Measurements from ENCODE around the gene SIPA1L3. TPM values are rescaled to one million over a fixed set of nuclear protein-coding genes. Genes with fewer than 3 reads are reported as not detected.

The SIPA1L3 gene
- total and polyA plus RNA-seq, 10 of the 15 experiments (the other 5 are each of a cell fraction or from before 2014, with no cell fraction given), result 0.24 to 66.2 (median 19.1) TPM

DNA sequence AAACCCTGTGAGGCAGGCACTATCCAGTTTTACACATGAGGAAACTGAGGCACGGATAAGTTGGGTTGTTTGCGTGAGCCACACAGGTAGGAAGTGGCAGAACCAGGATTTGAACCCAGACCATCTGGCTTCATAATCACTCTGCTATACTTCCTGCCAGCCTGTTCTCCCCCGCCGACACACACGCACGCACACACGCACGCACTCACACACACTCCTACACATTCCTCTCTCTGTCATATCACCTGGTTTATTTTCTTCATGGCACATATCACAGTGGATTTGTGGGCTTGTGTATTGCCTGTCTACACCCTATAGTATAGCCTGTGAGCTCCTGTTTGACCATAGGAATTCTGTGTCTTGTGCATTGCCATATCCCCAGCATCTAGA is 140.0 kb downstream of the SIPA1L3 start:
- RAD21 ChIA-PET (ENCODE audit: unreplicated experiment), result interaction anchor here (0.5 to 9.8 kb wide), 13 partner anchors 12 to 145 kb away, joined by 3 to 122 read pairs (median 18); partner anchors contain the start of genes SIPA1L3 and WDR87
- H2AFZ ChIP-seq (ENCODE audit: control insufficient read depth, low read depth, low read length), result no peak overlapping the region
- no TSS peak for BruUV-seq (replicated peaks)
- peak overlapping the region; percentile 35; the same call in 1 of the 2 replicates for H3K4me3 ChIP-seq
- peak overlapping the region; percentile 87 for H3K9ac ChIP-seq (ENCODE audit: control insufficient read depth, insufficient read depth, low read length)
- CTCF ChIA-PET, result interaction anchor here (0.9 to 10.7 kb wide), 7 partner anchors 14 to 142 kb away, joined by 3 to 138 read pairs (median 4); partner anchors contain the start of genes SIPA1L3 and WDR87
- peaks cover 58% of the 10 kb centered on the region for H3K4me1 ChIP-seq (ENCODE audit: control insufficient read depth, insufficient read depth, low read length)
- POLR2A ChIA-PET, result interaction anchor here (1.1 to 4.8 kb wide), 5 partner anchors 43 to 139 kb away, joined by 3 to 36 read pairs (median 3); partner anchors contain the start of genes SIPA1L3 and WDR87
- H3K27me3 ChIP-seq (replicated peaks in 1 of 2; ENCODE audit: control insufficient read depth in 2 of 2, insufficient read depth in 2 of 2, low read length in 1 of 2), result no peaks in the 10 kb centered on the region
- H3K36me3 ChIP-seq (ENCODE audit: control insufficient read depth in 2 of 2, insufficient read depth in 2 of 2, low read length in 1 of 2), result peaks cover 0 to 2% of the 10 kb centered on the region in 2 experiments; a peak in 1 of 4 replicates
- H3K79me2 ChIP-seq (ENCODE audit: control insufficient read depth, insufficient read depth, low read length), result peaks cover 62% of the 10 kb centered on the region
- SMC1A ChIA-PET (ENCODE audit: uncharacterized antibody, unreplicated experiment), result interaction anchor here (0.6 to 10.3 kb wide), 10 partner anchors 12 to 142 kb away, joined by 3 to 119 read pairs (median 18); partner anchors contain the start of genes SIPA1L3 and WDR87
- in situ Hi-C loops (cut with MboI) (loop anchor here (5.0 kb wide), 1 partner anchor 135 kb away; no protein-coding TSS in a partner anchor), intact Hi-C loops (cut with micrococcal nuclease; ENCODE audit: unreplicated experiment) (loop anchor here (5.0 kb wide), 1 partner anchor 85 kb away; no protein-coding TSS in a partner anchor)
- peak overlapping the region; percentile 99 for H3K27ac ChIP-seq (ENCODE audit: control insufficient read depth, insufficient read depth)
- H3K9me3 ChIP-seq (replicated peaks; ENCODE audit: control insufficient read depth, insufficient read depth, low read length), result peaks cover under 1% of the 10 kb centered on the region; the same call in 2 of the 3 replicates
- no peak for DNase-seq (ENCODE audit: low read depth, low spot score)
- FAIRE-seq, result no peak
- no peaks in the 10 kb centered on the region for H4K20me1 ChIP-seq (ENCODE audit: control insufficient read depth, insufficient read depth)
- H3K4me2 ChIP-seq (ENCODE audit: control insufficient read depth, insufficient read depth), result peak overlapping the region; percentile 96
- 16% methylated on average over 8 of the region's 8 CpGs for WGBS (ENCODE audit: insufficient coverage, insufficient replicate concordance, low lambda C conversion rate, missing lambda C conversion rate)
- 0 out of 3 replicates have a peak, but pooled peaks have one; percentile 0 for ATAC-seq
- no peak for TF ChIP-seq TAF1 (IDR thresholded peaks at IDR 0.05; ENCODE audit: borderline replicate concordance, low read depth, low read length)
- TF ChIP-seq CHD2 (IDR thresholded peaks at IDR 0.05; ENCODE audit: borderline replicate concordance, low read depth, low read length), result no peak
- no peak for TF ChIP-seq NFYA (IDR thresholded peaks at IDR 0.05; ENCODE audit: borderline replicate concordance, low read depth, low read length)
- no peak for TF ChIP-seq TCF7 (IDR thresholded peaks at IDR 0.05; ENCODE audit: borderline replicate concordance)
- TF ChIP-seq, protein P1, sequence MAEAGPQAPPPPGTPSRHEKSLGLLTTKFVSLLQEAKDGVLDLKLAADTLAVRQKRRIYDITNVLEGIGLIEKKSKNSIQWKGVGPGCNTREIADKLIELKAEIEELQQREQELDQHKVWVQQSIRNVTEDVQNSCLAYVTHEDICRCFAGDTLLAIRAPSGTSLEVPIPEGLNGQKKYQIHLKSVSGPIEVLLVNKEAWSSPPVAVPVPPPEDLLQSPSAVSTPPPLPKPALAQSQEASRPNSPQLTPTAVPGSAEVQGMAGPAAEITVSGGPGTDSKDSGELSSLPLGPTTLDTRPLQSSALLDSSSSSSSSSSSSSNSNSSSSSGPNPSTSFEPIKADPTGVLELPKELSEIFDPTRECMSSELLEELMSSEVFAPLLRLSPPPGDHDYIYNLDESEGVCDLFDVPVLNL (IDR thresholded peaks at IDR 0.05; ENCODE audit: low read depth, low read length), result no peak
- TF ChIP-seq FOXM1 (IDR thresholded peaks at IDR 0.05; ENCODE audit: low read depth, low read length), result no peak; the same call in 1 of the 2 replicates
- TF ChIP-seq TCF12 (IDR thresholded peaks at IDR 0.05; ENCODE audit: low read depth, low read length), result peak; percentile 69; the same call in 1 of the 2 replicates
- no peak for TF ChIP-seq SMC3 (IDR thresholded peaks at IDR 0.05; ENCODE audit: borderline replicate concordance, low read length)
- TF ChIP-seq PAX5 (IDR thresholded peaks at IDR 0.05; ENCODE audit: borderline replicate concordance, low read depth, low read length), result 0 out of 2 replicates have a peak, but pooled peaks have one; percentile 47
- peak in 1 of 2 experiments; percentile 72; a peak in 1 of 4 replicates for TF ChIP-seq EP300 (IDR thresholded peaks at IDR 0.05; ENCODE audit: borderline replicate concordance in 1 of 2, control insufficient read depth in 1 of 2, low read depth in 2 of 2, low read length in 2 of 2)
- TF ChIP-seq CBX5 (IDR thresholded peaks at IDR 0.05; ENCODE audit: low read depth), result no peak
- TF ChIP-seq ZNF622 (IDR thresholded peaks at IDR 0.05), result no peak
- TF ChIP-seq, protein P2, sequence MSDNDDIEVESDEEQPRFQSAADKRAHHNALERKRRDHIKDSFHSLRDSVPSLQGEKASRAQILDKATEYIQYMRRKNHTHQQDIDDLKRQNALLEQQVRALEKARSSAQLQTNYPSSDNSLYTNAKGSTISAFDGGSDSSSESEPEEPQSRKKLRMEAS (IDR thresholded peaks at IDR 0.05; ENCODE audit: low read depth, low read length), result no peak
- no peak for TF ChIP-seq PAX8 (IDR thresholded peaks at IDR 0.05)
- no peak for TF ChIP-seq BACH1 (IDR thresholded peaks at IDR 0.05; ENCODE audit: borderline replicate concordance)
- TF ChIP-seq BHLHE40 (IDR thresholded peaks at IDR 0.05; ENCODE audit: borderline replicate concordance in 1 of 2, low read depth in 2 of 2, low read length in 1 of 2), result peak in 1 of 2 experiments; percentile 28; a peak in 1 of 4 replicates
- TF ChIP-seq, protein P3, sequence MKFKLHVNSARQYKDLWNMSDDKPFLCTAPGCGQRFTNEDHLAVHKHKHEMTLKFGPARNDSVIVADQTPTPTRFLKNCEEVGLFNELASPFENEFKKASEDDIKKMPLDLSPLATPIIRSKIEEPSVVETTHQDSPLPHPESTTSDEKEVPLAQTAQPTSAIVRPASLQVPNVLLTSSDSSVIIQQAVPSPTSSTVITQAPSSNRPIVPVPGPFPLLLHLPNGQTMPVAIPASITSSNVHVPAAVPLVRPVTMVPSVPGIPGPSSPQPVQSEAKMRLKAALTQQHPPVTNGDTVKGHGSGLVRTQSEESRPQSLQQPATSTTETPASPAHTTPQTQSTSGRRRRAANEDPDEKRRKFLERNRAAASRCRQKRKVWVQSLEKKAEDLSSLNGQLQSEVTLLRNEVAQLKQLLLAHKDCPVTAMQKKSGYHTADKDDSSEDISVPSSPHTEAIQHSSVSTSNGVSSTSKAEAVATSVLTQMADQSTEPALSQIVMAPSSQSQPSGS (IDR thresholded peaks at IDR 0.05; ENCODE audit: low read length), result no peak
- peak; percentile 74 for TF ChIP-seq TCF3 (IDR thresholded peaks at IDR 0.05; ENCODE audit: borderline replicate concordance, insufficient read depth, low read depth, low read length)
- peak in 1 of 2 experiments; percentile 24; a peak in 1 of 4 replicates for TF ChIP-seq ETV6 (conservative IDR thresholded peaks at IDR 0.05 in 1 of 2, IDR thresholded peaks at IDR 0.05 in 1 of 2; ENCODE audit: borderline replicate concordance in 1 of 2, low read depth in 1 of 2)

Data from GM12878 (cell line).